ENCODE measurements around the gene COQ7. TPM values are rescaled to one million over a fixed set of nuclear protein-coding genes. Genes with fewer than 3 reads are reported as not detected.

COQ7 gene
- total RNA-seq, 3 donors from 2014 or later (not counting 1 experiment from before 2014, with no cell fraction given) = 16.3 to 17.9 (median 17.1) TPM

GRCh38 chr16:19083670-19084069 is 16.3 kb downstream of the COQ7 start:
- no peak overlapping the region for H3K4me3 ChIP-seq (ENCODE audit: low read length)
- DNase-seq (no peak), ATAC-seq (no peak)
- H3K27me3 ChIP-seq (ENCODE audit: control insufficient read depth, insufficient read depth, low read length) = peaks cover 8% of the 10 kb centered on the region
- H3K27ac Mint-ChIP-seq = no peak overlapping the region
- peaks cover 3 to 8% of the 10 kb centered on the region in 2 donors for H3K27me3 Mint-ChIP-seq (ENCODE audit: low read depth in 2 of 2)
- WGBS (ENCODE audit: insufficient coverage) = 96% methylated on average over 1 of the region's 1 CpG
- H3K27ac ChIP-seq (ENCODE audit: low read length) = no peak overlapping the region
- H3K4me1 ChIP-seq (ENCODE audit: control insufficient read depth, insufficient read depth, low read length) = peaks cover 10% of the 10 kb centered on the region
- H3K9me3 Mint-ChIP-seq = no peaks in the 10 kb centered on the region
- no peak overlapping the region for H3K4me3 Mint-ChIP-seq
- no peak for TF ChIP-seq CTCF (IDR thresholded peaks at IDR 0.05)
- H3K9me3 ChIP-seq (ENCODE audit: control insufficient read depth, insufficient read depth, low read length) = no peaks in the 10 kb centered on the region
- peaks cover 4% of the 10 kb centered on the region for H3K36me3 ChIP-seq (ENCODE audit: control insufficient read depth, insufficient read depth, low read length)
- intact Hi-C loops (cut with micrococcal nuclease) = no loop called here
- no peaks in the 10 kb centered on the region for H3K36me3 Mint-ChIP-seq
- H3K4me1 Mint-ChIP-seq = peaks cover 0 to 7% of the 10 kb centered on the region in 2 donors

- DNase-seq = no peak
- Histone ChIP-seq H3K36me3 (ENCODE audit: control insufficient read depth, insufficient read depth, low read length) (peaks cover under 1% of the 10 kb centered on the region), H3K27ac (ENCODE audit: low read length) (no peak overlapping the region), H3K4me1 (ENCODE audit: control insufficient read depth, insufficient read depth, low read length) (peaks cover 10% of the 10 kb centered on the region), H3K4me3 (ENCODE audit: low read length) (no peak overlapping the region), H3K27me3 (ENCODE audit: control insufficient read depth, insufficient read depth, low read length) (peaks cover 8% of the 10 kb centered on the region), H3K9me3 (ENCODE audit: control insufficient read depth, insufficient read depth, low read length) (no peaks in the 10 kb centered on the region)
- TF ChIP-seq CTCF (IDR thresholded peaks at IDR 0.05) = no peak
- H3K36me3 Mint-ChIP-seq = no peaks in the 10 kb centered on the region
- peaks cover 3 to 8% of the 10 kb centered on the region in 2 donors for H3K27me3 Mint-ChIP-seq (ENCODE audit: low read depth in 2 of 2)
- intact Hi-C loops (cut with micrococcal nuclease) = no loop called here
- H3K4me3 Mint-ChIP-seq = no peak overlapping the region
- ATAC-seq = no peak
- H3K9me3 Mint-ChIP-seq = no peaks in the 10 kb centered on the region
- peaks cover 0 to 7% of the 10 kb centered on the region in 2 donors for H3K4me1 Mint-ChIP-seq
- H3K27ac Mint-ChIP-seq = no peak overlapping the region
- WGBS (ENCODE audit: insufficient coverage) = 89% methylated on average over 3 of the region's 3 CpGs
Observed at GRCh38 chr16:19084139-19084538, 16.7 kb downstream of the COQ7 start.

- no peak overlapping the region for H3K4me3 ChIP-seq (ENCODE audit: low read length)
- no peak overlapping the region for H3K4me3 Mint-ChIP-seq
- H3K27me3 ChIP-seq (ENCODE audit: control insufficient read depth, insufficient read depth, low read length) = peaks cover 8% of the 10 kb centered on the region
- no peaks in the 10 kb centered on the region for H3K9me3 ChIP-seq (ENCODE audit: control insufficient read depth, insufficient read depth, low read length)
- ATAC-seq = no peak
- H3K27ac ChIP-seq (ENCODE audit: low read length) = no peak overlapping the region
- no peak for TF ChIP-seq CTCF (IDR thresholded peaks at IDR 0.05)
- intact Hi-C loops (cut with micrococcal nuclease) = loop anchor here (5.0 kb wide), 1 partner anchor 802 kb away; no protein-coding TSS in a partner anchor
- no peak for DNase-seq
- H3K4me1 Mint-ChIP-seq = peaks cover 0 to 7% of the 10 kb centered on the region in 2 donors
- H3K9me3 Mint-ChIP-seq = no peaks in the 10 kb centered on the region
- WGBS (ENCODE audit: insufficient coverage) = 92% methylated on average over 5 of the region's 5 CpGs
- peaks cover 10% of the 10 kb centered on the region for H3K4me1 ChIP-seq (ENCODE audit: control insufficient read depth, insufficient read depth, low read length)
- H3K36me3 ChIP-seq (ENCODE audit: control insufficient read depth, insufficient read depth, low read length) = no peaks in the 10 kb centered on the region
- H3K27ac Mint-ChIP-seq = no peak overlapping the region
- no peaks in the 10 kb centered on the region for H3K36me3 Mint-ChIP-seq
- H3K27me3 Mint-ChIP-seq (ENCODE audit: low read depth in 2 of 2) = peaks cover 3 to 8% of the 10 kb centered on the region in 2 donors
Observed at GRCh38 chr16:19084879-19085278, 17.5 kb downstream of the COQ7 start.

- Histone ChIP-seq H3K36me3 (ENCODE audit: control insufficient read depth, insufficient read depth, low read length) (no peaks in the 10 kb centered on the region), H3K27ac (ENCODE audit: low read length) (no peak overlapping the region), H3K9me3 (ENCODE audit: control insufficient read depth, insufficient read depth, low read length) (no peaks in the 10 kb centered on the region), H3K4me3 (ENCODE audit: low read length) (no peak overlapping the region), H3K27me3 (ENCODE audit: control insufficient read depth, insufficient read depth, low read length) (peaks cover 8% of the 10 kb centered on the region), H3K4me1 (ENCODE audit: control insufficient read depth, insufficient read depth, low read length) (peaks cover 10% of the 10 kb centered on the region)
- Mint-ChIP-seq H3K27ac (no peak overlapping the region), H3K4me1 (peaks cover 0 to 7% of the 10 kb centered on the region in 2 donors), H3K36me3 (no peaks in the 10 kb centered on the region), H3K27me3 (ENCODE audit: low read depth in 2 of 2) (peaks cover 3 to 9% of the 10 kb centered on the region in 2 donors), H3K9me3 (no peaks in the 10 kb centered on the region), H3K4me3 (no peak overlapping the region)
- no peak for DNase-seq
- TF ChIP-seq CTCF (IDR thresholded peaks at IDR 0.05) = no peak
- intact Hi-C loops (cut with micrococcal nuclease) = loop anchor here (1.0 to 5.0 kb wide), 4 partner anchors 95 to 802 kb away; no protein-coding TSS in a partner anchor
- 34% methylated on average over 8 of the region's 8 CpGs for WGBS (ENCODE audit: insufficient coverage)
- ATAC-seq = no peak
Observed at GRCh38 chr16:19085679-19086200, 18.3 kb downstream of the COQ7 start.

Data from natural killer cell (primary cell).